ENCODE results near the gene C20orf96.

Gene C20orf96

GRCh38 chr20:295804-296203 is 5.3 kb upstream of the C20orf96 start:
- no peak for TF ChIP-seq CTCF (IDR thresholded peaks at IDR 0.05; ENCODE audit: low read length, missing control alignments)
- no peak overlapping the region for H3K4me3 ChIP-seq (replicated peaks; ENCODE audit: low read depth, low read length)
- no peak for DNase-seq (ENCODE audit: low read depth)

- DNase-seq (ENCODE audit: low read depth), result no peak
- no peak for TF ChIP-seq CTCF (IDR thresholded peaks at IDR 0.05; ENCODE audit: low read length, missing control alignments)
- H3K4me3 ChIP-seq (replicated peaks; ENCODE audit: low read depth, low read length), result no peak overlapping the region
Observed at GRCh38 chr20:294602-295001, 4.1 kb upstream of the C20orf96 start.

GRCh38 chr20:289693-290083 is 862 bp downstream of the C20orf96 start:
- TF ChIP-seq CTCF (IDR thresholded peaks at IDR 0.05; ENCODE audit: low read length, missing control alignments), result no peak
- no peak for DNase-seq (ENCODE audit: low read depth)
- H3K4me3 ChIP-seq (replicated peaks; ENCODE audit: low read depth, low read length), result peak overlapping the region; percentile 92

- peak overlapping the region; percentile 92 for H3K4me3 ChIP-seq (replicated peaks; ENCODE audit: low read depth, low read length)
Observed at GRCh38 chr20:288956-289692, 1.4 kb downstream of the C20orf96 start.

GRCh38 chr20:286508-286907 is 4.0 kb downstream of the C20orf96 start:
- no peak overlapping the region for H3K4me3 ChIP-seq (replicated peaks; ENCODE audit: low read depth, low read length)
- TF ChIP-seq CTCF (IDR thresholded peaks at IDR 0.05; ENCODE audit: low read length, missing control alignments), result no peak
- no peak for DNase-seq (ENCODE audit: low read depth)

More at GRCh38 chr20:288956-289692, 1.4 kb downstream of the C20orf96 start:
- TF ChIP-seq CTCF (IDR thresholded peaks at IDR 0.05; ENCODE audit: low read length, missing control alignments), result no peak
- no peak for DNase-seq (ENCODE audit: low read depth)

- H3K4me3 ChIP-seq (replicated peaks; ENCODE audit: low read depth, low read length), result no peak overlapping the region
- TF ChIP-seq CTCF (IDR thresholded peaks at IDR 0.05; ENCODE audit: low read length, missing control alignments), result no peak
- no peak for DNase-seq (ENCODE audit: low read depth)
Observed at GRCh38 chr20:284172-284571, 6.4 kb downstream of the C20orf96 start.
